ENCODE results near the gene GTF3C4. TPM values are rescaled to one million over a fixed set of nuclear protein-coding genes. Genes with fewer than 3 reads are reported as not detected.

Gene GTF3C4
- total and polyA plus RNA-seq, 10 donors: 1.8 to 11.7 (median 10.5) TPM

- H3K27ac ChIP-seq: no peak overlapping the region
- H3K36me3 ChIP-seq: peaks cover 0 to 49% (median 36%) of the 10 kb centered on the region in 6 donors
- WGBS, 5 donors: 86 to 96% (median 90%) methylated on average over 2 of the region's 2 CpGs
- H3K27me3 ChIP-seq (replicated peaks in 1 of 7): no peaks in the 10 kb centered on the region
- no peak for DNase-seq
- no peaks in the 10 kb centered on the region for H3K9me3 ChIP-seq
- H3K4me1 ChIP-seq: peaks cover 0 to 14% (median 7%) of the 10 kb centered on the region in 6 donors
- no peak for TF ChIP-seq POLR2A (IDR thresholded peaks at IDR 0.05)
- TF ChIP-seq POLR2AphosphoS5 (IDR thresholded peaks at IDR 0.05): no peak
- TF ChIP-seq, protein P1, sequence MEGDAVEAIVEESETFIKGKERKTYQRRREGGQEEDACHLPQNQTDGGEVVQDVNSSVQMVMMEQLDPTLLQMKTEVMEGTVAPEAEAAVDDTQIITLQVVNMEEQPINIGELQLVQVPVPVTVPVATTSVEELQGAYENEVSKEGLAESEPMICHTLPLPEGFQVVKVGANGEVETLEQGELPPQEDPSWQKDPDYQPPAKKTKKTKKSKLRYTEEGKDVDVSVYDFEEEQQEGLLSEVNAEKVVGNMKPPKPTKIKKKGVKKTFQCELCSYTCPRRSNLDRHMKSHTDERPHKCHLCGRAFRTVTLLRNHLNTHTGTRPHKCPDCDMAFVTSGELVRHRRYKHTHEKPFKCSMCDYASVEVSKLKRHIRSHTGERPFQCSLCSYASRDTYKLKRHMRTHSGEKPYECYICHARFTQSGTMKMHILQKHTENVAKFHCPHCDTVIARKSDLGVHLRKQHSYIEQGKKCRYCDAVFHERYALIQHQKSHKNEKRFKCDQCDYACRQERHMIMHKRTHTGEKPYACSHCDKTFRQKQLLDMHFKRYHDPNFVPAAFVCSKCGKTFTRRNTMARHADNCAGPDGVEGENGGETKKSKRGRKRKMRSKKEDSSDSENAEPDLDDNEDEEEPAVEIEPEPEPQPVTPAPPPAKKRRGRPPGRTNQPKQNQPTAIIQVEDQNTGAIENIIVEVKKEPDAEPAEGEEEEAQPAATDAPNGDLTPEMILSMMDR (IDR thresholded peaks at IDR 0.05 in 8 of 11, conservative IDR thresholded peaks at IDR 0.05 in 3 of 11): no peak
- no peak overlapping the region for H3K4me3 ChIP-seq
- intact Hi-C loops (cut with DNase I; ENCODE audit: low total_unique reads): no loop called here
Observed at GRCh38 chr9:132663851-132664250, 6.4 kb upstream of the GTF3C4 start.

- peak overlapping the region; percentile 92 to 98 (median 94) for H3K27ac ChIP-seq
- TF ChIP-seq, protein P1 (IDR thresholded peaks at IDR 0.05 in 8 of 11, conservative IDR thresholded peaks at IDR 0.05 in 3 of 11): no peak
- TF ChIP-seq POLR2AphosphoS5 (IDR thresholded peaks at IDR 0.05) (no peak), POLR2A (IDR thresholded peaks at IDR 0.05) (no peak)
- peak overlapping the region; percentile 95 to 100 (median 99) for H3K4me3 ChIP-seq
- H3K27me3 ChIP-seq (replicated peaks in 1 of 7): no peaks in the 10 kb centered on the region
- H3K36me3 ChIP-seq: peaks cover 0 to 6% (median 0%) of the 10 kb centered on the region in 6 donors
- no peak for DNase-seq
- H3K4me1 ChIP-seq: peaks cover 16 to 61% (median 46%) of the 10 kb centered on the region in 6 donors
- no peaks in the 10 kb centered on the region for H3K9me3 ChIP-seq
- WGBS, 5 donors: 0 to 1% (median 1%) methylated on average over 8 to 13 of the region's 13 CpGs
- intact Hi-C loops (cut with DNase I; ENCODE audit: low total_unique reads): no loop called here
Observed at GRCh38 chr9:132669319-132669697, 956 bp upstream of the GTF3C4 start.

- intact Hi-C loops (cut with DNase I; ENCODE audit: low total_unique reads): no loop called here
- Histone ChIP-seq H3K9me3 (no peaks in the 10 kb centered on the region), H3K36me3 (peaks cover 0 to 5% (median 0%) of the 10 kb centered on the region in 6 donors), H3K4me3 (peak within 1 kb of the TSS; percentile 95 to 100 (median 99)), H3K27me3 (replicated peaks in 1 of 7) (no peaks in the 10 kb centered on the region), H3K4me1 (peaks cover 16 to 66% (median 46%) of the 10 kb centered on the region in 6 donors), H3K27ac (peak within 1 kb of the TSS; percentile 92 to 98 (median 94))
- TF ChIP-seq POLR2AphosphoS5 (IDR thresholded peaks at IDR 0.05) (peak; percentile 90 to 92 (median 90)), POLR2A (IDR thresholded peaks at IDR 0.05) (peak in 1 of 3 donors; percentile 42)
- TF ChIP-seq, protein P1 (IDR thresholded peaks at IDR 0.05 in 8 of 11, conservative IDR thresholded peaks at IDR 0.05 in 3 of 11): peak in 3 of 11 experiments; percentile 7 to 31 (median 10)
- 0 to 2% (median 1%) methylated on average over 38 to 77 of the region's 77 CpGs for whole genome bisulfite sequencing, 5 donors
- DNase-seq: peak; percentile 97
Observed at GRCh38 chr9:132669698-132670456, 387 bp upstream of the GTF3C4 start, which contains the start of gene DDX31. TSS of gene DDX31 (minus strand) at chr9:132669983. CDS start at chr9:132669934, 49 bp downstream.

Measured in spleen (tissue), 11 donors.